ENCODE results near the gene RNF223. TPM values are rescaled to one million over a fixed set of nuclear protein-coding genes. Genes with fewer than 3 reads are reported as not detected.

RNF223 gene
- total RNA-seq, 2 donors from 2014 or later, result not detected

DNA sequence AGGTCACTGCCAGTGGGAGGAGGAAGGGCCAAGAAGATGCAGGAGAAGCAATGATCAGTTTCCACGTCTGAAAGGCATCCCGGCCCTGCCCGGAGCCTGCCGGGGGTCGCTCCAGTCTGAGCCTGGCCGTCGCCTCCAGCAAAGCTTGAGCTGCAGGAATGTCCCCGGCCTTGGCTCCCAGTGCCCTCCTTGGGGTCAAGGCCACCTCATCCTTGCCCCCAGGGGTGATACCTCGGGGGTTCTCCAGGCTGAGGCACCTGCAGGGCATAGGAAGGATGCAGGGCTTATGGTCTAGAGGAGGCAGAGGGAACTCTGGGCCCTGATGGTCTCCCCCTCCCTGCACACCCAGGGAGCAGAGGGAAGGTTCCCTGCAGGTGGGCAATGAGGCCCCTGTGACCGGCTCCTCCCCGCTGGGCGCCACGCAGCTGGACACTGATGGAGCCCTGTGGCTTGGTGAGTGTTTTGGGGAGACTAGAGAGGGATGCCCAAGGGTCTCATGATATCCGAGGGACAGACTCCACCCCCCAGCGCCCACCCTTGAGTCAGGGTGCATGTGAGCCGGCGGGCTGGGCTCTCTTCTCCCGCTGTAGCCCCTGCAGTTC is 19.9 kb downstream of the RNF223 start:
- Histone ChIP-seq H3K4me3 (no peak overlapping the region), H3K27ac (no peak overlapping the region), H3K9me3 (no peaks in the 10 kb centered on the region), H3K4me1 (peaks cover 0 to 10% of the 10 kb centered on the region in 2 donors), H3K36me3 (no peaks in the 10 kb centered on the region), H3K27me3 (peaks cover 0 to 2% of the 10 kb centered on the region in 2 donors)
- no peak for DNase-seq (ENCODE audit: low spot score)
- TF ChIP-seq, protein P1, sequence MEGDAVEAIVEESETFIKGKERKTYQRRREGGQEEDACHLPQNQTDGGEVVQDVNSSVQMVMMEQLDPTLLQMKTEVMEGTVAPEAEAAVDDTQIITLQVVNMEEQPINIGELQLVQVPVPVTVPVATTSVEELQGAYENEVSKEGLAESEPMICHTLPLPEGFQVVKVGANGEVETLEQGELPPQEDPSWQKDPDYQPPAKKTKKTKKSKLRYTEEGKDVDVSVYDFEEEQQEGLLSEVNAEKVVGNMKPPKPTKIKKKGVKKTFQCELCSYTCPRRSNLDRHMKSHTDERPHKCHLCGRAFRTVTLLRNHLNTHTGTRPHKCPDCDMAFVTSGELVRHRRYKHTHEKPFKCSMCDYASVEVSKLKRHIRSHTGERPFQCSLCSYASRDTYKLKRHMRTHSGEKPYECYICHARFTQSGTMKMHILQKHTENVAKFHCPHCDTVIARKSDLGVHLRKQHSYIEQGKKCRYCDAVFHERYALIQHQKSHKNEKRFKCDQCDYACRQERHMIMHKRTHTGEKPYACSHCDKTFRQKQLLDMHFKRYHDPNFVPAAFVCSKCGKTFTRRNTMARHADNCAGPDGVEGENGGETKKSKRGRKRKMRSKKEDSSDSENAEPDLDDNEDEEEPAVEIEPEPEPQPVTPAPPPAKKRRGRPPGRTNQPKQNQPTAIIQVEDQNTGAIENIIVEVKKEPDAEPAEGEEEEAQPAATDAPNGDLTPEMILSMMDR (IDR thresholded peaks at IDR 0.05), result no peak

DNA sequence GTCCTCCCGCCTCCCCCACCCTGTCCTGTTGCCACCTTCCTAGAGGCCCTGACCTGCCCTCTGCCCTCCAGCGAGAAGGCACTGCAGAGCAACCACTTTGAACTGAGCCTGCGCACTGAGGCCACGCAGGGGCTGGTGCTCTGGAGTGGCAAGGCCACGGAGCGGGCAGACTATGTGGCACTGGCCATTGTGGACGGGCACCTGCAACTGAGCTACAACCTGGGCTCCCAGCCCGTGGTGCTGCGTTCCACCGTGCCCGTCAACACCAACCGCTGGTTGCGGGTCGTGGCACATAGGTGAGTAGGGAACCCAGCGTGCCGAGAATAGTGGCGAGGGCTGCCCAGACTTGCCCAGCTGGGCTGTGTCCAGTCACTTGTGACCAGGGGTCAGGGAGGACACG is 20.4 kb downstream of the RNF223 start:
- H3K4me3 ChIP-seq, result no peak overlapping the region
- no peak for DNase-seq (ENCODE audit: low spot score)
- H3K27me3 ChIP-seq, result peaks cover 0 to 2% of the 10 kb centered on the region in 2 donors
- H3K27ac ChIP-seq, result no peak overlapping the region
- no peaks in the 10 kb centered on the region for H3K36me3 ChIP-seq
- peaks cover 0 to 5% of the 10 kb centered on the region in 2 donors for H3K4me1 ChIP-seq
- TF ChIP-seq, protein P1 (IDR thresholded peaks at IDR 0.05), result no peak
- no peaks in the 10 kb centered on the region for H3K9me3 ChIP-seq

DNA sequence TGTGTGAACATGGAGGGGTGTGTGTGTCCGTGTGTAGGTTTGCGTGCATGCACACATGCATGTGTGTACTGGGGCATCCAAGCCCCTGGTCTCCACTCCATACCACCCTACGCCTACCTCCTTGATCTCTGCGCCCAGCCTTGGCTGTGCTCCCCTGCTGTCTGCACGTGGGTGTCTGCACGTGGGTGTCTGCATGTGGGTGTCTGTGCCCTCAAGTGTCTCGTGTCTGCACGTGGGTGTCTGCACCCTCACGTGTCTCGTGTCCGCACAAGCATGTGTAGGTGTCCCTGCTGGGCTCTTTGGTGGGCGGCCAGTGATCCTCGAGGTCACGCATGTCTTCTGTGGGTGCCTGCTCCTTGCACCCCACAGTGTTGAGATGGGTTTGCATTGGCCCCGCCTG is 21.1 kb downstream of the RNF223 start:
- no peak overlapping the region for H3K4me3 ChIP-seq
- H3K9me3 ChIP-seq, result no peaks in the 10 kb centered on the region
- H3K4me1 ChIP-seq, result no peaks in the 10 kb centered on the region
- H3K27me3 ChIP-seq, result no peaks in the 10 kb centered on the region
- H3K27ac ChIP-seq, result no peak overlapping the region
- TF ChIP-seq, protein P1 (IDR thresholded peaks at IDR 0.05), result no peak
- no peak for DNase-seq (ENCODE audit: low spot score)
- no peaks in the 10 kb centered on the region for H3K36me3 ChIP-seq

DNA sequence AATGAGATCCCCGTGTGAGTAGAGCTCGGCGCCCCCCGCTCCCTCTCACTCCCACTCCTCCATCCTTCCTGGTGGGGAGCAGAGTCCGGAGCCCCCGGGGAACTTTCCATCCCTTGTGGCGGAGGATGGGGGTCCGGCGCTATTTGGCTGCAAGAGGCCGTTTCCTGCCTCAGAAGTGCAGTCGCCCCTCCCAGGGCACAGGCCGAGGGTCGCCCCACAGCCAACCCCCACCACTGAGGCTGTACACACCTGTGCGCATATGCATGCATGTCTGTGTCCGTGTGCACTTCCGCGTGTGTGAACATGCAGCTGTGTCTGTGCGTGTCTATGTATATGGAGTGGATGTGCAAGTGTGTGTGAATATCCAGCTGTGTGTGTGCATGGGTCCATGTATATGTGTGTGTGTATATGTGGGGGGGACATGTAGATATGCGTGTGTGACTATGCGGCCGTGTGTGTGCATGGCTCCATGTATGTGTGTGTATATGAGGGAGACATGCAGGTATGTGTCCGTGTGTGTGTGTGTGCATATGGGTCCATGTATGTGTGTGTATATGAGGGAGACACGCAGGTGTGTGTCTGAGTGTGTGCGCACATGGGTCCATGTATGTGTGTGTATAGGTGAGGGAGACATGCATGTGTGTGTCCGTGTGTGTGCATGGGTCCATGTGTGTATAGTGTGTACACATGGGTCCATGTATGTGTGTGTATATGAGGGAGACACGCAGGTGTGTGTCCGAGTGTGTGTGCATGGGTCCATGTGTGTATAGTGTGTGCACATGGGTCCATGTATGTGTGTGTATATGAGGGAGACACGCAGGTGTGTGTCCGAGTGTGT is 21.9 kb downstream of the RNF223 start:
- no peaks in the 10 kb centered on the region for H3K9me3 ChIP-seq
- TF ChIP-seq, protein P1 (IDR thresholded peaks at IDR 0.05), result no peak
- no peaks in the 10 kb centered on the region for H3K27me3 ChIP-seq
- no peaks in the 10 kb centered on the region for H3K4me1 ChIP-seq
- no peak overlapping the region for H3K4me3 ChIP-seq
- DNase-seq (ENCODE audit: low spot score), result no peak
- no peak overlapping the region for H3K27ac ChIP-seq
- peaks cover 3% of the 10 kb centered on the region for H3K36me3 ChIP-seq

DNA sequence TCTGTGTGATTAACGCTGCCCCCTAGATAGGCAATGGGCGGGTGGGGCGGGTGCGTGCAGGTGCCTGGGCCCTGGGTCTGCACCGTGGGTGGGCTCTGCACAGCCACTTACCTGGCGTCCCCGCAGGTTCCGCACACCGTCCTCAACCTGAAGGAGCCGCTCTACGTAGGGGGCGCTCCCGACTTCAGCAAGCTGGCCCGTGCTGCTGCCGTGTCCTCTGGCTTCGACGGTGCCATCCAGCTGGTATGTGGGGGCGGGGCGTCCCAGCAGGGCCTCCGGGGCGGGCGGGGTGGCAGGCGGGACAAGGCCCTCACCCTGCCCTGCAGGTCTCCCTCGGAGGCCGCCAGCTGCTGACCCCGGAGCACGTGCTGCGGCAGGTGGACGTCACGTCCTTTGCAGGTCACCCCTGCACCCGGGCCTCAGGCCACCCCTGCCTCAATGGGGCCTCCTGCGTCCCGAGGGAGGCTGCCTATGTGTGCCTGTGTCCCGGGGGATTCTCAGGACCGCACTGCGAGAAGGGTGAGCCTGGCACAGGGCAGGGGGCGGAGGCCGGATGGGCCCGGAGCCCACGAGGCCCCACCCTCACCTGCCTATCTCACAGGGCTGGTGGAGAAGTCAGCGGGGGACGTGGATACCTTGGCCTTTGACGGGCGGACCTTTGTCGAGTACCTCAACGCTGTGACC is 22.8 kb downstream of the RNF223 start:
- no peak for DNase-seq (ENCODE audit: low spot score)
- TF ChIP-seq, protein P1 (IDR thresholded peaks at IDR 0.05), result no peak
- Histone ChIP-seq H3K36me3 (peaks cover 12% of the 10 kb centered on the region), H3K4me1 (no peaks in the 10 kb centered on the region), H3K27ac (no peak overlapping the region), H3K9me3 (no peaks in the 10 kb centered on the region), H3K27me3 (no peaks in the 10 kb centered on the region), H3K4me3 (peak overlapping the region in 1 of 2 donors; percentile 22)
